GM23338 (cell line): ENCODE results near the gene WDSUB1.

Source experiments
- CREB1 ChIP-seq: fragments of 250-450 bp; sonication (Bioruptor Pico); IDR thresholded peaks from 2 replicates; pipeline ENCODE4 v1.5.0; 2020; ENCODE audit warnings: low read depth, mild to moderate bottlenecking, moderate library complexity
- EZH2 ChIP-seq: fragments of 200-600 bp; sonication (generic); IDR thresholded peaks from one replicate; pipeline ENCODE4 v1.8.0; 2017; ENCODE audit warnings: antibody characterized with exemption, mild to moderate bottlenecking, low read depth; ENCODE audit not compliant: unreplicated experiment
- EZH2phosphoT487 ChIP-seq: fragments of 200-600 bp; sonication (generic); IDR thresholded peaks from one replicate; pipeline ENCODE4 v1.8.1; 2018; ENCODE audit warnings: antibody characterized with exemption; ENCODE audit not compliant: unreplicated experiment
- JUNB ChIP-seq: IDR thresholded peaks from one replicate; pipeline ENCODE4 v1.6.1; 2016; ENCODE audit warnings: antibody characterized with exemption; ENCODE audit not compliant: unreplicated experiment
- NANOG ChIP-seq: IDR thresholded peaks from 2 replicates; pipeline ENCODE4 v1.6.1; 2016; ENCODE audit warnings: antibody characterized with exemption, borderline replicate concordance
- POLR2AphosphoS5 ChIP-seq: IDR thresholded peaks from 2 replicates; pipeline ENCODE4 v1.6.1; 2016; ENCODE audit warnings: antibody characterized with exemption, low read depth
- ZNF331 ChIP-seq: fragments of 250-450 bp; sonication (Bioruptor Pico); IDR thresholded peaks from 2 replicates; pipeline ENCODE4 v1.5.0; 2020; ENCODE audit warnings: low read depth, mild to moderate bottlenecking, moderate library complexity
- TF ChIP-seq, protein P1 (sequence below), 2 experiments: fragments of 200-600 bp in 1 of 2; sonication (generic) in 1 of 2; conservative IDR thresholded peaks; 2 replicates each; pipeline versions ENCODE4 v1.5.1 to v1.6.1; 2016 to 2017; ENCODE audit warnings: antibody characterized with exemption in 2 of 2, low read depth in 2 of 2, mild to moderate bottlenecking in 2 of 2, moderate library complexity in 1 of 2
- TF ChIP-seq, protein P2 (sequence below): IDR thresholded peaks from one replicate; pipeline ENCODE4 v1.6.1; 2018; ENCODE audit warnings: antibody characterized with exemption; ENCODE audit not compliant: unreplicated experiment

DNA sequence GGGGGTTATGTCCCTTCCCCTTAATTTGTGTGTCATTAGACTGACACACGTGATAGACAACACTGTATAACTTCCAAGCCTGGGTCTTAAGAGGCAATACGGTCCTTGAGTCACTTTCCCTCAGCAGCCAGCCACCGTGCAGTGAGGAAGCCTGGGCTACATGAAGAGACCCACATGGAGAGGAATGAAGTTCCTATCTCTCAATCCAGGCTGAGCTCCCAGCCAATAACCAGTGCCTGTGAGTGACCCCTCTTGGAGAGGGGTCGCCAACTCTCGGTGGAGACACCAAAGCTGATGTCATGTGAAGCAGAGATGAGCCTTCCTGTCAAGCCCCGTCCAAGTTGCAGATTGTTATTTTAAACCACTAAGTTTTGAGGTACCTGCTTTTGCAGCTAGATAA, 5.7 kb upstream of the WDSUB1 start:
- TF ChIP-seq, protein P1, sequence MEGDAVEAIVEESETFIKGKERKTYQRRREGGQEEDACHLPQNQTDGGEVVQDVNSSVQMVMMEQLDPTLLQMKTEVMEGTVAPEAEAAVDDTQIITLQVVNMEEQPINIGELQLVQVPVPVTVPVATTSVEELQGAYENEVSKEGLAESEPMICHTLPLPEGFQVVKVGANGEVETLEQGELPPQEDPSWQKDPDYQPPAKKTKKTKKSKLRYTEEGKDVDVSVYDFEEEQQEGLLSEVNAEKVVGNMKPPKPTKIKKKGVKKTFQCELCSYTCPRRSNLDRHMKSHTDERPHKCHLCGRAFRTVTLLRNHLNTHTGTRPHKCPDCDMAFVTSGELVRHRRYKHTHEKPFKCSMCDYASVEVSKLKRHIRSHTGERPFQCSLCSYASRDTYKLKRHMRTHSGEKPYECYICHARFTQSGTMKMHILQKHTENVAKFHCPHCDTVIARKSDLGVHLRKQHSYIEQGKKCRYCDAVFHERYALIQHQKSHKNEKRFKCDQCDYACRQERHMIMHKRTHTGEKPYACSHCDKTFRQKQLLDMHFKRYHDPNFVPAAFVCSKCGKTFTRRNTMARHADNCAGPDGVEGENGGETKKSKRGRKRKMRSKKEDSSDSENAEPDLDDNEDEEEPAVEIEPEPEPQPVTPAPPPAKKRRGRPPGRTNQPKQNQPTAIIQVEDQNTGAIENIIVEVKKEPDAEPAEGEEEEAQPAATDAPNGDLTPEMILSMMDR (conservative IDR thresholded peaks at IDR 0.05; ENCODE audit: low read depth in 2 of 2), result no peak
- TF ChIP-seq POLR2AphosphoS5 (no peak), JUNB (no peak), CREB1 (CRISPR knock-in tag) (no peak), NANOG (no peak), EZH2 (no peak), ZNF331 (CRISPR knock-in tag) (no peak), EZH2phosphoT487 (no peak)
- TF ChIP-seq, protein P2, sequence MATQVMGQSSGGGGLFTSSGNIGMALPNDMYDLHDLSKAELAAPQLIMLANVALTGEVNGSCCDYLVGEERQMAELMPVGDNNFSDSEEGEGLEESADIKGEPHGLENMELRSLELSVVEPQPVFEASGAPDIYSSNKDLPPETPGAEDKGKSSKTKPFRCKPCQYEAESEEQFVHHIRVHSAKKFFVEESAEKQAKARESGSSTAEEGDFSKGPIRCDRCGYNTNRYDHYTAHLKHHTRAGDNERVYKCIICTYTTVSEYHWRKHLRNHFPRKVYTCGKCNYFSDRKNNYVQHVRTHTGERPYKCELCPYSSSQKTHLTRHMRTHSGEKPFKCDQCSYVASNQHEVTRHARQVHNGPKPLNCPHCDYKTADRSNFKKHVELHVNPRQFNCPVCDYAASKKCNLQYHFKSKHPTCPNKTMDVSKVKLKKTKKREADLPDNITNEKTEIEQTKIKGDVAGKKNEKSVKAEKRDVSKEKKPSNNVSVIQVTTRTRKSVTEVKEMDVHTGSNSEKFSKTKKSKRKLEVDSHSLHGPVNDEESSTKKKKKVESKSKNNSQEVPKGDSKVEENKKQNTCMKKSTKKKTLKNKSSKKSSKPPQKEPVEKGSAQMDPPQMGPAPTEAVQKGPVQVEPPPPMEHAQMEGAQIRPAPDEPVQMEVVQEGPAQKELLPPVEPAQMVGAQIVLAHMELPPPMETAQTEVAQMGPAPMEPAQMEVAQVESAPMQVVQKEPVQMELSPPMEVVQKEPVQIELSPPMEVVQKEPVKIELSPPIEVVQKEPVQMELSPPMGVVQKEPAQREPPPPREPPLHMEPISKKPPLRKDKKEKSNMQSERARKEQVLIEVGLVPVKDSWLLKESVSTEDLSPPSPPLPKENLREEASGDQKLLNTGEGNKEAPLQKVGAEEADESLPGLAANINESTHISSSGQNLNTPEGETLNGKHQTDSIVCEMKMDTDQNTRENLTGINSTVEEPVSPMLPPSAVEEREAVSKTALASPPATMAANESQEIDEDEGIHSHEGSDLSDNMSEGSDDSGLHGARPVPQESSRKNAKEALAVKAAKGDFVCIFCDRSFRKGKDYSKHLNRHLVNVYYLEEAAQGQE, result no peak
